IMR-90 (cell line): ENCODE results near the gene ITGB2. TPM values are rescaled to one million over a fixed set of nuclear protein-coding genes. Genes with fewer than 3 reads are reported as not detected.

Source experiments
- ATAC-seq: fragments of 200-7000 bp; cut with Tn5 transposase; 2 replicates; pipeline ENCODE4 v1.9.1; 2020; ENCODE audit warnings: low read depth, mild to moderate bottlenecking, moderate library complexity
- BruUV-seq: library from RNA; stranded (reverse); fragments of 400-500 nt; replicated peaks from 2 replicates; lab custom pipeline; 2021; lab: Mats Ljungman, UMichigan
- CTCF ChIA-PET: fragments of 300-600 bp; formaldehyde crosslinking; extraction: SDS; loops from one replicate; lab custom pipeline; 2021; ENCODE audit warnings: antibody characterized with exemption; lab: Yijun Ruan, JAX
- POLR2A ChIA-PET: fragments of 300-600 bp; sonication (Branson Sonifier 250); formaldehyde crosslinking; loops from one replicate; lab custom pipeline; 2022; ENCODE audit warnings: antibody characterized with exemption; ENCODE audit not compliant: unreplicated experiment; lab: Charles Lee
- DNase-seq: peaks from one replicate; pipeline ENCODE4 v3.0.0; 2013
- H2AFZ ChIP-seq: replicated peaks from 2 replicates; pipeline ENCODE3; 2013; ENCODE audit warnings: low read length, mild to moderate bottlenecking; ENCODE audit not compliant: poor library complexity
- H2AK5ac ChIP-seq: 2 replicates; pipeline ENCODE4 v1.6.1; 2013; ENCODE audit warnings: low read depth, low read length, inconsistent platforms
- H2AK9ac ChIP-seq: replicated peaks from 2 replicates; pipeline ENCODE3; 2013; ENCODE audit warnings: mild to moderate bottlenecking, low read depth, low read length, moderate library complexity; ENCODE audit not compliant: poor library complexity
- H2BK120ac ChIP-seq: 2 replicates; pipeline ENCODE4 v1.6.1; 2013; ENCODE audit warnings: low read depth, low read length, inconsistent platforms
- H2BK15ac ChIP-seq: 3 replicates; pipeline ENCODE4 v1.6.1; 2013; ENCODE audit warnings: low read depth, low read length, inconsistent platforms
- H2BK20ac ChIP-seq: 2 replicates; pipeline ENCODE4 v1.6.1; 2013; ENCODE audit warnings: low read depth, mild to moderate bottlenecking, inconsistent platforms, low read length, moderate library complexity
- H2BK5ac ChIP-seq: 2 replicates; pipeline ENCODE4 v1.6.1; 2013; ENCODE audit warnings: mild to moderate bottlenecking, low read depth, low read length, inconsistent platforms; ENCODE audit not compliant: poor library complexity, severe bottlenecking
- H3K14ac ChIP-seq: replicated peaks from 2 replicates; pipeline ENCODE4 v1.6.1; 2013; ENCODE audit warnings: low read depth, low read length, inconsistent platforms
- H3K18ac ChIP-seq: 2 replicates; pipeline ENCODE4 v1.6.1; 2013; ENCODE audit warnings: low read depth, low read length, control low read depth
- H3K23ac ChIP-seq: 2 replicates; pipeline ENCODE4 v1.6.1; 2013; ENCODE audit warnings: low read depth, low read length, inconsistent platforms
- H3K27ac ChIP-seq: 2 replicates; pipeline ENCODE4 v1.5.1; 2013; ENCODE audit warnings: mild to moderate bottlenecking, control low read depth, low read length; ENCODE audit not compliant: insufficient read depth
- H3K27me3 ChIP-seq: 2 replicates; pipeline ENCODE4 v1.6.1; 2013; ENCODE audit warnings: low read length; ENCODE audit not compliant: control insufficient read depth, insufficient read depth
- H3K36me3 ChIP-seq: 2 replicates; pipeline ENCODE4 v1.6.1; 2013; ENCODE audit warnings: low read length, mixed read lengths; ENCODE audit not compliant: control insufficient read depth, insufficient read depth
- H3K4ac ChIP-seq: 2 replicates; pipeline ENCODE4 v1.6.1; 2013; ENCODE audit warnings: low read depth, low read length, inconsistent platforms
- H3K4me1 ChIP-seq: 2 replicates; pipeline ENCODE4 v1.6.1; 2013; ENCODE audit warnings: low read length, mixed read lengths; ENCODE audit not compliant: control insufficient read depth, insufficient read depth
- H3K4me2 ChIP-seq: 2 replicates; pipeline ENCODE4 v1.6.1; 2013; ENCODE audit warnings: low read depth, mild to moderate bottlenecking, control low read depth, low read length, moderate library complexity
- H3K4me3 ChIP-seq: 2 replicates; pipeline ENCODE4 v1.5.1; 2013; ENCODE audit warnings: low read depth, mild to moderate bottlenecking, control low read depth, low read length, moderate library complexity; ENCODE audit not compliant: insufficient read depth
- H3K56ac ChIP-seq: 2 replicates; pipeline ENCODE4 v1.6.1; 2013; ENCODE audit warnings: low read length, inconsistent platforms; ENCODE audit not compliant: insufficient read depth; ENCODE audit errors: extremely low read depth
- H3K79me1 ChIP-seq, 2 experiments: 2 replicates each; pipeline ENCODE4 v1.6.1; 2013; ENCODE audit warnings: low read length in 2 of 2, inconsistent platforms in 1 of 2, low read depth in 1 of 2
- H3K9ac ChIP-seq: 2 replicates; pipeline ENCODE4 v1.6.1; 2013; ENCODE audit warnings: low read depth, low read length, control low read depth
- H3K9me1 ChIP-seq: 2 replicates; pipeline ENCODE4 v1.6.1; 2013; ENCODE audit warnings: low read length, inconsistent platforms; ENCODE audit not compliant: insufficient read depth
- H3K9me3 ChIP-seq: 2 replicates; pipeline ENCODE4 v1.6.1; 2013; ENCODE audit warnings: low read length; ENCODE audit not compliant: control insufficient read depth, insufficient read depth
- H4K20me1 ChIP-seq: 2 replicates; pipeline ENCODE4 v1.6.1; 2013; ENCODE audit warnings: low read length, inconsistent platforms; ENCODE audit not compliant: insufficient read depth
- H4K5ac ChIP-seq: 2 replicates; pipeline ENCODE4 v1.6.1; 2013; ENCODE audit warnings: mild to moderate bottlenecking, low read depth, low read length, control low read depth
- H4K8ac ChIP-seq, 2 experiments: 2 replicates each; pipeline ENCODE4 v1.6.1; 2013; ENCODE audit warnings: low read depth in 2 of 2, low read length in 2 of 2, control low read depth in 1 of 2, inconsistent platforms in 1 of 2
- H4K91ac ChIP-seq: 2 replicates; pipeline ENCODE4 v1.6.1; 2013; ENCODE audit warnings: low read depth, low read length, inconsistent platforms; ENCODE audit not compliant: insufficient read depth
- BHLHE40 ChIP-seq: fragments of 150-350 bp; IDR thresholded peaks from 2 replicates; pipeline ENCODE4 v1.6.1; 2016; ENCODE audit warnings: mild to moderate bottlenecking, low read depth, low read length
- CEBPB ChIP-seq: IDR thresholded peaks from 2 replicates; pipeline ENCODE4 v1.6.1; 2012; ENCODE audit warnings: low read depth, low read length, improper control_type of control experiment
- CHD1 ChIP-seq: IDR thresholded peaks from 2 replicates; pipeline ENCODE4 v1.6.1; 2012; ENCODE audit warnings: low read depth, low read length, improper control_type of control experiment
- CTCF ChIP-seq: conservative IDR thresholded peaks from 2 replicates; pipeline ENCODE4 v1.5.1; 2012; ENCODE audit warnings: mild to moderate bottlenecking, low read depth, low read length, improper control_type of control experiment
- ELK1 ChIP-seq: fragments of 150-350 bp; IDR thresholded peaks from 2 replicates; pipeline ENCODE4 v1.6.1; 2016; ENCODE audit warnings: low read depth, mild to moderate bottlenecking, low read length, moderate library complexity, borderline replicate concordance
- FOS ChIP-seq: fragments of 150-350 bp; IDR thresholded peaks from 2 replicates; pipeline ENCODE4 v1.6.1; 2016; ENCODE audit warnings: low read depth, low read length
- MAFK ChIP-seq: IDR thresholded peaks from 2 replicates; pipeline ENCODE4 v1.6.1; 2012; ENCODE audit warnings: low read depth, low read length, improper control_type of control experiment
- MAZ ChIP-seq: IDR thresholded peaks from 2 replicates; pipeline ENCODE4 v1.6.1; 2012; ENCODE audit warnings: low read depth, mild to moderate bottlenecking, low read length, improper control_type of control experiment, moderate library complexity, borderline replicate concordance
- MXI1 ChIP-seq: IDR thresholded peaks from 2 replicates; pipeline ENCODE4 v1.6.1; 2012; ENCODE audit warnings: low read depth, mild to moderate bottlenecking, low read length, moderate library complexity, borderline replicate concordance
- NFE2L2 ChIP-seq: fragments of 150-350 bp; IDR thresholded peaks from 2 replicates; pipeline ENCODE4 v1.6.1; 2016; ENCODE audit warnings: low read depth, mild to moderate bottlenecking, low read length
- POLR2A ChIP-seq: IDR thresholded peaks from 2 replicates; pipeline ENCODE4 v1.6.1; 2012; ENCODE audit warnings: mild to moderate bottlenecking, low read depth, low read length
- RCOR1 ChIP-seq: IDR thresholded peaks from 2 replicates; pipeline ENCODE4 v1.6.1; 2012; ENCODE audit warnings: mild to moderate bottlenecking, low read length, improper control_type of control experiment; ENCODE audit not compliant: insufficient replicate concordance
- RFX5 ChIP-seq: IDR thresholded peaks from 2 replicates; pipeline ENCODE4 v1.8.0; 2012; ENCODE audit warnings: low read depth, mild to moderate bottlenecking, low read length, moderate library complexity
- SMC3 ChIP-seq: fragments of 150-350 bp; IDR thresholded peaks from 2 replicates; pipeline ENCODE4 v1.6.1; 2016; ENCODE audit warnings: low read depth, mild to moderate bottlenecking, antibody characterized with exemption, low read length, moderate library complexity
- USF2 ChIP-seq: fragments of 150-350 bp; IDR thresholded peaks from 2 replicates; pipeline ENCODE4 v1.6.1; 2017; ENCODE audit warnings: mild to moderate bottlenecking, antibody characterized with exemption, low read length, low read depth
- WGBS, 2 experiments: methylation state at CpG; one replicate each; pipeline versions ENCODE4 v1.1.5 to v1.1.7; 2013; ENCODE audit warnings: missing lambda C conversion rate in 2 of 2; ENCODE audit not compliant: insufficient read length in 1 of 2; ENCODE audit errors: extremely low coverage in 2 of 2; 5-methylcytosine and 5-hydroxymethylcytosine counted together
- dilution Hi-C: fragments of 300-500 bp; cut with HindIII; formaldehyde crosslinking; loops from one replicate; pipeline ENCODE4 v1.14.3; 2018; ENCODE audit warnings: low sequenced_read_pairs; ENCODE audit not compliant: unreplicated experiment
- in situ Hi-C: fragments of 300-500 bp; cut with MboI; formaldehyde crosslinking; loops from 3 replicates; pipeline ENCODE4 v1.14.3; 2019; ENCODE audit warnings: low sequenced_read_pairs, inconsistent platforms, mixed read lengths
- intact Hi-C: fragments of 100-400 bp; cut with micrococcal nuclease; formaldehyde crosslinking; loops from 2 replicates; pipeline ENCODE4 v1.10.0; 2022
- polyA plus RNA-seq, 3 experiments: library from polyadenylated mRNA; depleted of rRNA; stranded (reverse); fragments of >200 nt; gene quantifications; 2 replicates each; pipeline ENCODE4 v1.2.3, GENCODE V29; 2012; ENCODE audit warnings: low replicate concordance in 1 of 3
- total RNA-seq: library from RNA; depleted of rRNA; stranded (reverse); fragments of >200 nt; gene quantifications from 2 replicates; pipeline ENCODE4 v1.2.3, GENCODE V29; 2012

Gene ITGB2
- total and polyA plus RNA-seq, 2 of the 4 experiments (the other 2 are of a cell fraction), result 0.14 TPM; not detected in 1

GRCh38 chr21:44952929-44953627 lies 32.4 kb upstream of the ITGB2 start:
- Histone ChIP-seq H3K9me3 (no peaks in the 10 kb centered on the region), H3K4me3 (no peak overlapping the region), H3K4ac (peak overlapping the region; percentile 22; the same call in 1 of the 2 replicates), H3K18ac (no peak overlapping the region), H3K4me1 (peaks cover under 1% of the 10 kb centered on the region), H2BK120ac (peak overlapping the region; percentile 13; the same call in 1 of the 2 replicates), H2BK5ac (no peak overlapping the region), H3K56ac (no peak overlapping the region), H4K20me1 (peaks cover 23% of the 10 kb centered on the region), H3K79me1 (peaks cover 19 to 73% of the 10 kb centered on the region in 2 experiments), H2BK15ac (no peak overlapping the region), H3K36me3 (peaks cover 37% of the 10 kb centered on the region), H3K9me1 (0 out of 2 replicates have a peak, but pooled peaks cover 5% of the 10 kb centered on the region), H3K27ac (no peak overlapping the region), H3K4me2 (no peak overlapping the region), H2AK5ac (peak overlapping the region; percentile 28; the same call in 1 of the 2 replicates), H2AK9ac (no peak overlapping the region), H3K23ac (no peak overlapping the region), H3K14ac (no peak overlapping the region), H3K27me3 (no peaks in the 10 kb centered on the region), H3K9ac (no peak overlapping the region), H4K5ac (no peak overlapping the region), H2BK20ac (no peak overlapping the region), H4K8ac (no peak overlapping the region), H2AFZ (no peak overlapping the region), H4K91ac (no peak overlapping the region)
- ATAC-seq (no peak), DNase-seq (no peak)
- intact Hi-C loops (no loop called here), dilution Hi-C loops (no loop called here), in situ Hi-C loops (no loop called here)
- 97% methylated on average over 17 of the region's 25 CpGs; no CpG with 5 or more reads in 1 of the 2 experiments for WGBS, 2 experiments
- POLR2A ChIA-PET, result no interaction called here
- CTCF ChIA-PET, result interaction anchor here (1.0 kb wide), 1 partner anchor 177 kb away, joined by 3 read pairs; no protein-coding TSS in a partner anchor
- no TSS peak for BruUV-seq
- no peak for TF ChIP-seq MXI1
- TF ChIP-seq MAFK, result no peak
- TF ChIP-seq BHLHE40, result no peak
- TF ChIP-seq CHD1, result no peak
- TF ChIP-seq USF2, result no peak
- no peak for TF ChIP-seq MAZ
- TF ChIP-seq RCOR1, result no peak
- no peak for TF ChIP-seq POLR2A
- TF ChIP-seq NFE2L2, result no peak
- no peak for TF ChIP-seq SMC3
- no peak for TF ChIP-seq ELK1
- no peak for TF ChIP-seq CTCF
- no peak for TF ChIP-seq CEBPB
- no peak for TF ChIP-seq FOS
- TF ChIP-seq RFX5, result no peak
